HL-60/S4 treated with retinoic acid at 250 ng/mL for 4 days and 3 days (cell line): ENCODE data around the gene YWHAB.

Experiments used
- in situ Hi-C: fragments of 300-500 bp; cut with MboI; formaldehyde crosslinking; loops from 2 replicates; pipeline ENCODE4 v1.7.0; 2022; ENCODE audit warnings: low sequenced_read_pairs

Gene YWHAB

DNA sequence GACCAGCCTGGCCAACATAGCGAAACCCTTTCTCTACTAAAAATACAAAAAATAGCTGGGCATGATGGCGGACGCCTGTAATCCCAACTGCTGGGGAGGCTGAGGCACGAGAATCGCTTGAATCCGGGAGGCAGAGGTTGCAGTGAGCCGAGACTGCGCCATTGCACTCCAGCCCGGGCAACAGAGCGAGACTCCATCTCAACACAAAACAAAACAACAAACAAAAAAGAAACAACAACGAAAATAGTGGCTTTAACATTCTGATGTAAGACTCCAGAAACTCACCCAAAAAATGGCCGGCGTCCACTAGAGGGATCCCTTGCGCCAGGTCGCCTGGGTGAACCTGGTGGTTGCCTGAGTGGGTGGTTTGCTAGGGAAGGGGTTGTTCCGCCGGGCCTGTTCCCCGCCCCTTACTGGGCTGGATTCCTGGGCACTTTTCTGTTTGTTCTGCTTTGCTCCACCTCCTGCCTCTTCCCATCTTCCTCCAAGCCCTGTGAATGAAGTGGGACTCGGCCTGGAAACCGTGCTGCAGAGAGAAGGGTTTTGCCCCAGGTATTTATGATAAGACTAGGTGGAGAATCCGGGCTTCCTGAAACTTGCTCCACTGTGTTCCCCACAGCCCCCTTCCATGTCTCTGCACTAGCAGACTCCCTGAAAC, 25.9 kb downstream of the YWHAB start:
- in situ Hi-C loops = no loop called here

DNA sequence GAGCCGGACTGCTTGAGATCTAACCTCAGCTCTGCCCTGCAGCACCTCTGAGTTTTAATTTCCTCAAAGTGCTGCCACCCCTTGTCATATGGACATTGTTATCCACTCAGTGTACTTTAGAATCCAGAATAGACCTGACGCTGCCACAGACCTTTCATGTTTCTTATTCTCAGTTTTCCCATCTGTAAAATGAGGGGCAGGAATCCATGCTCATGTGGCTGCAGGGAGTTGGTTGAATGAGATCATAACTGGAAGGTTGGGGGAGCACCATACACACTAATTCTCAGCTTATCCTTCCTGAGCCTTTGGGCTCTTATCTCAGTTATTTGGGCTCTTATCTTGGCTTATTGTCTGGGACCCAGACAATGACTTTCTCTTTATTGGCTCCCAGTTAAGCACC, 26.7 kb downstream of the YWHAB start:
- in situ Hi-C loops = no loop called here

DNA sequence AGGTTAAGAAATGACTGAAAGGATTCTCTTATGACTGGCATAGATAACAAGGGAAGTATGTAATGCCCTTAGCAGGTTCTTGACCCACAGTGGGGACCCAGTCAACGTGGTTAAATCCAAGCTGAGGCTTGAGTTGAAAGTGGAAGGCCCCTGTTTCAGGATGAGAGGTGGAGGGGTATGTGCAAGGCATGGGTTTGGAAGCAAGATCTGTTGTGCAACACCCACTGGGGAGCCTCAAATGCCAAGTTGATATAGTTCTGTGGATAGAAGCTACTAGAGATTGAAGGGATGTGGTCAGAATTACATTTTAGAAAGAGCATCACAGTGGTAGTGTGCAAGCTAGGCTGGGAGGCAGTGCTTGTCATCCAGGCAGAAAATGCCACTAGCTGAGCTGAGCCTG, 29.4 kb downstream of the YWHAB start:
- in situ Hi-C loops = no loop called here

DNA sequence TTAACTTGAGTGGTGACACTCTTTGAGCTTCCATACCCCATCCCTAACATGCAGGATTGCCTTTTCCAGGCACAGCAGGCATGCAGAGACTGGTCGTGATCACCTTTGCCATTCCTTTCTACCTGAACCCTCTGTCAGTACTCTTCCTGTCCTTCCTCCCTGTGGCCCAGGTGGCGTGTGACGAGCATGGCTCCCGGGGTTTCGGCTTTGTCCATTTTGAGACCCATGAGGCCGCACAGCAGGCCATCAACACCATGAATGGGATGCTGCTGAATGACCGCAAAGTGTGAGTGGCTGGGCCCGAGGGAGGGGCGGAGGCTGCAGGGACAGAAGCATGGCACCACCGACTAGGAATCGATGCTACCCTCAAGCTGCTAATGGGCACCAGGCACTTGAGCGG, 31.1 kb downstream of the YWHAB start:
- in situ Hi-C loops = no loop called here

DNA sequence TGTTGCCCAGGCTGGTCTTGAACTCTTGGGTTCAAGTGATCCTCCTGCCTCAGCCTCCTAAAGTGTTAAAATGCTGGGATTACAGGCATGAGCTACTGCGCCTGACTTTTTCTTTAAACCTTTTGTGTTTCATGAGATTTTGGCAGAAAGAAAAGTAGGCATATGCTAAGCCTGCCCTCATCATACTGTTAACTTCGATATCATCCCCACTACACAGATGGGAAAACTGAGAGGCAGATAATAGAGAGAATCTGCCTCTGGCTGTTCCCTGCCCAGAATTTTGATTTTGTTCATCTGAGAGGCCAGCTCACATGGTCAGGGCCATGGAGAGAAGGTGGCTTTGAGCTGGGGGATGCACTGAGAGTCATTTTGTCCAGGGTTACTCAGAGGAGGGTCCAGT, 31.9 kb downstream of the YWHAB start:
- in situ Hi-C loops = no loop called here

DNA sequence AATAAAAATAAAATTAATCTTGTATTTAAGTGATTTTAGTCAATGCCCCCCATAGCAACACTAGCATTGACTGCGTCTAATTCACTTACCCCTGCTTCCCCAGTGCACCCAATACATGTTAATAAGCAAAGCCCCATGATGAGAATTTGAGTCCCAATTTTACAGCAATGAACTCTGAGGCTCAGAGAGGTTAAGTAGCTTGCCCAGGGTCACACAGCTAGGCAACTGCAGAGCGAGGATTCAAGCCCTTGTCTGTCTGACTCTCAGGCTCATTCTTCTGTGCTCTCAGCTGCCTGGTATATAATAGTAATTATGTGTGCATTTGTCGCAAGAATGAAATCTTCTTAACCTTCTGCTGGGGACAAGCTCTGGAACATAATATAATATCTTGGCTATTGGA, 32.8 kb downstream of the YWHAB start:
- in situ Hi-C loops = no loop called here

DNA sequence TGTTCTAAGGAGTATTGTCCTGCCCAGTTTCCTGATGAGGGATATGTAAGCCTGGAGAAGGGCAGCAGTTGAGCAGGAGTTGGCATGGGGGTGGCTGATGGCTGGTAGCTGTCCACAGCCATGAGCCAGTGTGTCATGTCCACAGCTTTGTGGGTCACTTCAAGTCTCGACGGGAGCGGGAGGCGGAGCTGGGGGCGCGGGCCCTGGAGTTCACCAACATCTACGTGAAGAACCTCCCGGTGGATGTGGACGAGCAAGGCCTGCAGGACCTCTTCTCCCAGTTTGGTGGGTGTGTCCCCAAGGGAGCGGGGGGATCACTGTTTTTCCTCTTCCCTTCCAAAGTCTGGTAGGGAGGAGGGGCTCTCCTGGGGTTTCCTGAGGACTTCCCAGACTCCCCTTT, 33.3 kb downstream of the YWHAB start:
- in situ Hi-C loops = no loop called here

DNA sequence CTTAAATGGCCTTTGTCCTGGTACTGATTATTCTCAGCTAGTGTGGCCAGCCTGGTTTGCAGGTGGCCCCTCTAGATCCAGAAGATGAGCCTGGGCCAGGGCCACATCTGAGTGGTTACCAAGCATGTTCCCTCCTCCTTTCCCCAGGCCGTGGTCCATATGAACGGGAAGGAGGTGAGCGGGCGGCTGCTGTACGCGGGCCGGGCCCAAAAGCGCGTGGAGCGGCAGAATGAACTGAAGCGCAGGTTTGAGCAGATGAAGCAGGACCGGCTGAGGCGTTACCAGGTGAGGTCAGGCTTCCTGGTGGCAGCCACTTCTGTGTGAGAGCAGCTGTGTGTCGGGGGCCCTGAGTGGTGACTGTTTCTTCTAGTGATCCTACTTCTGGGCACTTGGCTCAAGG, 35.9 kb downstream of the YWHAB start:
- in situ Hi-C loops = no loop called here

DNA sequence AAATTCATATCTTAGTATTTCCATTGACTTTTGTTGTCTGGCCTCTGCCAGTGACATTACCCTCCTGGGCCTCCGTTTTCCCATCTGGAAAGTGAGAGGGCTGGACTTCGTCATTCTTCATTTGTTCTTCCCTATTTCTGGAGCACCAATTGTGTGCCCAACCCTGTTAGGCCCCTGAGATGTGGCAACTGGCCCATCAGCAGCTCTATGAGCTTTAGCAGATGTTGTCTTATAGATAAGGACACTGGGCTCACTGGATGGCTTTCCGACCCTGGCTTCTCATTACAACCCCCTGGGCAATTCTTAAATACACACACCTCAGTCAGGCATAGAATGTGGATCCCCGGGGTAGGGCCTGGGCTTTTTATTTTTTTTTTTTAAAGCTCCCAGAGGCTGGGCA, 39.0 kb downstream of the YWHAB start:
- in situ Hi-C loops = no loop called here

DNA sequence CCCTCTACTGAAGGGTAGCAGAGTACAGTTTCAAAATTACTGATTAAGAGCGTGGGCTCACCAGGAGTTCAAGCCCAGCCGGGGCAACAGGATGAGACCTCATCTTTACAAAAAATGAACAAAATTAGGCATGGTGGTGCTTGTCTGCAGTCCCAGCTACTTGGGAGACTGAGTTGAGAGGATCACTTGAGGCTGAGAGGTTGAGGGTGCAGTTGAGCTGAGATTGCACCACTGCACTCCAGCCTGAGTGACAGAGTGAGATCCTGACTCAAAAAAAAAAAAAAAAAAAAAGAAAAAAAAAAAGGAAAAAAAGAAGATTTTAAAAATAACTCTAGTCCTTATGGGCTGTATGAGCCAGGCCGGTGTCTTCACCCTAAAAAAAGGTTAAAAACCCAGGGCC, 43.1 kb downstream of the YWHAB start:
- in situ Hi-C loops = no loop called here

DNA sequence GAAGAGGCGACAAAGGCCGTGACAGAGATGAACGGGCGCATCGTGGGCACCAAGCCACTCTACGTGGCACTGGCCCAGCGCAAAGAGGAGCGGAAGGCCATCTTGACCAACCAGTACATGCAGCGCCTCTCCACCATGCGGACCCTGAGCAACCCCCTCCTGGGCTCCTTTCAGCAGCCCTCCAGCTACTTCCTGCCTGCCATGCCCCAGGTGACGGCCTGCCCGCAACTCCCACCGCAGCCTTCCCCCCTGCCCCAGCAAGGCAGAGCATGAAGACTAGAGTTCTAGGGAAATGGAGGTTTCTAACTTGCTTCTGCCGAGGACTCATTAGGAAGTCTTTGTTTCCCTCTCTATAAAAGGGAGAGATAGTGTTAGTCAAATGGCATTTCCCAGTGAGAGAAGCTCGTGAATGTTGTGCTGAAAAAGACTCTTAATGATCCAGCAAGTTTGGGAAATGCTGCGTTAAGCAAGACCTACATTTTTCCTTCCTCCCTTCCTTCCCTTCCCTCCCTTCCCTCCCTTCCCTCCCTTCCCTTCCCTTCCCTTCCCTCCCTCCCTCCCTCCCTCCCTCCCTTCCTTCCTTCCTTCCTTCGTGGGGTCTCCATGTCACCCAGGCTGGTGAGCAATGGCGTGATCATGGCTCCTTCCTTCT, 45.1 kb downstream of the YWHAB start:
- in situ Hi-C loops = no loop called here

DNA sequence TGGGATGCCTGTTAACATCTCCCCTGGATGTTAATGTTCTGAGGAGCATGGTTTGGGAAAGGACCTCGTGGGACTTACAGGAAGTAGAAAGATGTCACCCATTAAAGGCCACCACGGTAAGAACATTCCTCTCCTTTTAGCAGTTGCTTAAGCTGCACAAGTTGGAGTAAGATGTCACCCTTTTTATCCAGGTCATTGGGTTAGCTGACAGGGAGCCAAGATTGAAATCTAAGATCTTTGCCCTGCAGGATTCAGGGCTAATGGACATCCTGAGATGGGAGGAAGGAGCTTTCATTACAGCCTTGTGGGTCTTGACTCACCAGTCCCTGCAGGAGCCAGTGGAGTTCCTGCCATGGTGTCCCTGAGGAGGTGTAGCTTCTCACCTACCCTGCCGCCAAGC, 46.4 kb downstream of the YWHAB start:
- in situ Hi-C loops = no loop called here

DNA sequence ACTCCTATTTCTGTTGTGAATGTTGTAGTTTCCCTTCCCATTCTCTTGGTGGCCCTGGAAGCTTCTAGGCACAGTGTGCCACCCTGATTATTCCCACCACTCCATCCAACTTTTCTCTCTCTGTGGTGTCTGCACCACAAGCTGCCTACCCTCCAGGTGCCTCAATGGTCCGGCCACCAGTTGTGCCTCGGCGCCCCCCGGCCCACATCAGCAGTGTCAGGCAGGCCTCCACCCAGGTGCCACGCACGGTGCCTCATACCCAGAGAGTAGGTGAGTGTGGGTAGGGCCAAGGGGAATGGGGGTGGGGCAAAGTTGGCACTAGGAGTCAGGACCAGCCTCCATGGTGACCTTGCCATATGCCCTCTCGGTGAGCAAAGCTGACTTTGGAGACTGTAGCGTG, 47.4 kb downstream of the YWHAB start:
- in situ Hi-C loops = no loop called here

DNA sequence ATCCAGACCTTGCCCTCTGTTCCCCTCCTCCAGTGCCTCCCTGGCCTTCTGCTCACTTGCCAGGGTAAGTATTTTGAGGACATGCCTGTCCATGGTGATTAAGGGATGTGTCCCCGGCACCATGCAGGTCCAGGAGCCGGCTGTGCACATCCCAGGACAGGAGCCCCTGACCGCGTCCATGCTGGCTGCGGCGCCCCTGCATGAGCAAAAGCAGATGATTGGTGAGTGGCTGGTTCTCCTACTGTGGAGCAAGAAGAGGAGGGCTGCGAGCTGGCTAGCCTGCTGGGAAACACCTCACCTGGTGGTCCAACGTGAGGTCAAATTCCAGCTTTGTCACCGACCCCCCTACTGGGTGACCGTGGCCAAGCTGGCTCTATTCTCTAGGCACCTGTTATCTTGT, 51.0 kb downstream of the YWHAB start:
- in situ Hi-C loops = no loop called here

DNA sequence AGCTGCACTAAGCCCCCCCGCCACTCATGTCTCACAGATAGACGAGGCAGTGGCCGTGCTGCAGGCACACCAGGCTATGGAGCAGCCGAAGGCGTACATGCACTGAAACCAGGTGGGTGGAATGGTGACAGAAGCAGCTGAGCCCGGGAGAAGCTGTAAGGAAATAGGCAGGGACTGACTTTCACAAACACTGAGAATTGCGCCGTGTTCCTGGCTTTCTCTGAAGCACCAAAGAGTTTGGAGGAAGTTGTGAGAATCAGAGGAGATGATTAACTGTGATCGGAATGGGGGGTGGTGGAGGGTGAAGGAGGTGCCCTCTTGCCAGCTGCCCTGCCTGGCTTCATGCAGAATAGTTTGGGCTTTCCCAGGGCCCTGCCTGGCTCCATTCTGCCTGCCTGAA, 53.1 kb downstream of the YWHAB start:
- in situ Hi-C loops = no loop called here

DNA sequence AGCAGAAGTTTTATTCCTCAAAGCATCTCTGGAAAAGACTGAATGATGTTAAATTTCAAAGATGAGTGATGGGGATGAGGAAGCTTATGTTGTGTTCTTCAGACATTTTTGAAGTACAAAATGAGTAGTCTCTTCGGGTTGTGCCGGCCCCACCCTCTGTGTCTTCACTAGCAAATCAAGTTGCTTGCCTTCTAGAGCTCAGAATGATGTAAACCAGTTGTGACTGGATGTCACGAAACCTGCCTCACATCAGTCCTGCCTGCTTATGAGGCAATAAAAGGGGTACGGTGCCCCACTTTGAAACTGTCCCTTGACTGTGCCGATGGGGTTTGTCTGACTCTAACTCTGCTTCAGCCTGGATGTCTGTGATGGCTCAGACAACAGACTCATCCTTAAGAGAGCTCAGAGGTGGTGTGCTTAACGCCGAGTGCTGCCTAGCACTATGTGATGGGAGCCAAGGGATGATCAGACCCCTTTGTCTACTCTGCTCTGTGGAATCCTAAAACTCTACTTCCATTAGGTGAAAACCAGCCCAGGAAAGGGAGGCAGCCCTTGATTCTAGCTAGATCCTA, 55.7 kb downstream of the YWHAB start:
- in situ Hi-C loops = no loop called here

DNA sequence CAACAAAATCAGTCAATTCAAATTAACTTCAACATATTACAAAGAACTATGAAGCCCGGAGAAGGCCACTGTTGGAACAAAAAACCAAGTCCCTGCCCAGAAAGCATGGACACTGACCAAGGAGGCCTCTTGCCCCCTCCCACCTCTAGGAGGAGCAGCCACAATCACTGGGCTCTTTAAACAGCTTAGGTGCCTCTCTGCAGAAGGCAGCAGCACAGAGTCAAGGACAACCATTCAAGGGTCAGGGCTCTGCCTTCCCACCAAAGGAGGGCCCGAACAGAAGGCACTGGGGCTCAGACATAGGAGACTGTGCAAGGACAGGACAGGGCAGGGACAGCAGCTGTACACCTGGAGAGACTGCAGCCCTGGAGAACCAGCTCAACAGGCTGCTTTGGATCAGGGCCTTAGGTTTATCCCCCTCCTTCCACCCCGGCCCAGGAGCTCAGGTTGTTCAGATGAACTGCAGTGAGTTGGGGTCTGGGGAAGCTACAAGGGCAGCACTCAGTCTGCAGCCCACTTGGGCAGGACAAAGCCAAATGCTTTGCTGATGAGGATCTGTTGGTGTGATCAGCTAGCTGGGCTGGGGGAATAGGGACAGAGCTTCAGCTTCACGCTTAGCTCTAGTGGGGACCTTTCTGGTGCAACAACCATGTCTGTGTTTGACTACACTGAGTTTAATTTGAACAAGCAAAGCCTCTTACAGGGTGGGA, 56.9 kb downstream of the YWHAB start:
- in situ Hi-C loops = no loop called here

DNA sequence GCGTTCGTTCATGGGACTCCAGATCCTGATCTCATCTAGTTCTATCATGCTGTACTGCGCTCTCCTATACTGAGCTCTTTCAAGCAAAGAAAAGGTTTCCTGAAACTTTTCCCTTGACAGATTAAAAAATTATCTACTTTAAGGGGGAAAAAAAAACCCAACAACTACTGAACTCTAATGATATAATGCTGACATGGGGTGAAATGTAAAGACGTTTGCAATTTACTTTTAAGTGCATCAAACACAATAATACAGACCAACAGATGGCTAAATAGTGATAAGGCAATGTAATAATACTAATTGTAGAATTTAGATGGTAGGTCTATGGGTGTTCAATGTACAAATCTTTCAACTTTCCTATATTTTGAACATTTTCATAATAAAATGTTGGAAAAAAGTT, 58.3 kb downstream of the YWHAB start:
- in situ Hi-C loops = no loop called here

DNA sequence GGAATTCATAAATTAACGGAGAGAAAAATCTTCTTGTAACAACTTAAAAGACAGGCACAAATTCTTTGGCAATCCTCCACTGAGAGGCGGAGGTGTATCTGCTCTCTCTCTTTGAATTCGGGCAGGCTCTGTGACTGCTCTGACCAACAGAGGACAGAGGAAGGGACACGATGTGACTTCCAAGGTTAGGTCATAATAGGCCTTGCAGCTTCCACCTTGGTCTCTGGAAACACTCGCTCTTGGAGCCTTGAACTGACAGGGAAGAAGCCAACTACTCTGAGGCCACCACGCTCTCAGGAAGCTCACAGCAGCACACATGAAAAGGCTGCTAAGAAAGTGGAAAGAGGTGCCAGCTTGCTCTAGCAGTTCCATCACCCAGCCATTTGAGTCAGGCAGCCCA, 59.8 kb downstream of the YWHAB start:
- in situ Hi-C loops = no loop called here

DNA sequence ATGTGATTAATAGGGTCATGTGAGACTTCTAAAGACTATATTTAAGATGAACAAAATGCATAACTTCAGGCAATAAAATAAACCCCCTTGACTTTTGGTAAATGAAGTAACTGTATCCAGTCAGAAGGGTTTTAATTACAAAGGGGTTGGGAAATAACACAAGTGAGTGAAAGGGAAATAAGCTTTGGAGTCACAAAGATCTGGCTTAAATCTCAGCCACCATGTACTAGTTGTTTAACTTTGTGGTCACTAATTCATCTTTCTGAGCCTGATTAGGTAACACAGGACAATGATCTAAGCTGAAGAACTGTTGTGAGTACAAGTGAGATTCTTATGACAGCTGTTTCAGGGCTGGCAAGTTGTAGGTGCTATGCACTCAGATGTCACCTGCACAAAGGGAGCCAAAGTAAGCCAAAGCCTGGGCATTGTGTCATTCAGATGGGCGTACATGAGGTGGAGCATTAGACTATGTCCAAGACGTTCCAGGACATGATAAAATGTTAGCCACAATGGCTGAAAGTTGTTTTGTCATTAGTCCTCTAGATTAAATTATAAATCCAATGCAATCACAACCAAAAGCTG, 60.9 kb downstream of the YWHAB start:
- in situ Hi-C loops = no loop called here

DNA sequence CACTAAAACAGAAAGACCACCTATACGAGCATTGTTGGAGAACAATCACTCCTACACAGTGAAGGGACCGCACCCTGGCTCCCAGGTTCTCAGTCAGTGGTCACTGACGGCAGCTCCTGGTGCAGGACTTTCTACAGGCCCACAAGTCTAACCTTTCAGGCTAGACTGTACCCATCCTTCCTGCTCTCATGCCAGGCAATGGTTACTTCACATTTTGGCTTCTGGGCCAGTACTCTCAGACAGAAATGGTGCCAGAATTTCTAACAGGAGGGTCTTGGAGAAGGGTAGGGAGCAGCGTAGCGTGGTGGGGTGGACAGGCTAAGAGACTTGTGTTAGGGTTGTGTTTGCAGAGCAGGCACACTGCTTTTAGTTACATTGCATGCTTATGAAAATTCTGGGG, 62.6 kb downstream of the YWHAB start:
- in situ Hi-C loops = no loop called here

DNA sequence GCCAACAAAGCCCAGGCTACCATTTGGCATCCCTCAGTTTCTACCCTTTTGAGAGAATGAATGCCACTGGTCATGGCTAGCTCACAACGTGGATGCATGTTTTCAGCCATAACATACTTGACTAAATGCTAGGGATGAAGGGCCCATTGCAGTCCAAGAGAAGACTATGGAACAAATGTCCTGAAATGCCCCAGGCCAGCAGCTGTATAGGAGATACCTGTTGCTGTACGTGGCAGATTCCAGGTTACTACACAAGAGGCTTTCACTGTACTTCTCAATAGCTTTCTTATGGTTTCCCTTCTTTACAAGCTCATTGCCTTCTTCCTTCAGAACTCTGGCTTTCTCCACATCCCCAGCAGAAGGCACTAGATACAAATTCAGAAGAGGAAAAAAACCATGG, 63.0 kb downstream of the YWHAB start:
- in situ Hi-C loops = no loop called here
